Ovary (tissue), 9 donors: ENCODE measurements around the gene PSMC3IP. TPM values are rescaled to one million over a fixed set of nuclear protein-coding genes. Genes with fewer than 3 reads are reported as not detected.
"Not testable (repeated sequence)": the region's sequence is repeated elsewhere in the genome, so short reads cannot be mapped to it uniquely, and the experiment has no call there.

Source experiments
- DNase-seq, 5 donors: peaks; one replicate each; pipeline ENCODE4 v3.0.0-alpha.2; 2019 to 2020
- H3K27ac ChIP-seq, 2 donors: fragments of 200-600 bp; one replicate each; pipeline versions ENCODE4 v1.5.1 to v1.8.0; 2019 to 2022
- H3K27me3 ChIP-seq: fragments of 200-600 bp; one replicate; pipeline ENCODE4 v1.8.0; 2022
- H3K36me3 ChIP-seq: fragments of 200-600 bp; sonication (generic); one replicate; pipeline ENCODE4 v1.5.1; 2019
- H3K4me1 ChIP-seq: one replicate; pipeline ENCODE4 v1.8.1; 2013; ENCODE audit warnings: mild to moderate bottlenecking, moderate library complexity; ENCODE audit not compliant: insufficient read depth
- H3K4me3 ChIP-seq: fragments of 200-600 bp; sonication (generic); one replicate; pipeline ENCODE4 v1.5.1; 2017
- H3K9me3 ChIP-seq, 2 donors: fragments of 200-600 bp in 1 of 2; sonication (generic) in 1 of 2; one replicate each; pipeline versions ENCODE4 v1.5.1 to v1.8.1; 2013 to 2019; ENCODE audit warnings: mild to moderate bottlenecking in 1 of 2, moderate library complexity in 1 of 2
- CTCF ChIP-seq, 3 donors: fragments of 450-650 bp in 2 of 3; fragments of 200-600 bp in 1 of 3; IDR thresholded peaks; one replicate each; pipeline versions ENCODE4 v1.5.1 to v1.8.0; 2016 to 2022; ENCODE audit warnings: antibody characterized with exemption in 3 of 3, mild to moderate bottlenecking in 1 of 3
- EP300 ChIP-seq: sonication (generic); formaldehyde crosslinking; IDR thresholded peaks from one replicate; pipeline ENCODE4 v1.6.1; 2017; ENCODE audit warnings: antibody characterized with exemption
- POLR2A ChIP-seq: fragments of 450-650 bp; IDR thresholded peaks from one replicate; pipeline ENCODE4 v1.6.1; 2017; ENCODE audit warnings: antibody characterized with exemption, mild to moderate bottlenecking, moderate library complexity
- WGBS, 3 donors: extraction: QIAGEN DNeasy Blood & Tissue Kit in 1 of 3; methylation state at CpG; one replicate each; pipeline versions ENCODE4 v1.1.5 to v1.1.7; 2013 to 2017; 5-methylcytosine and 5-hydroxymethylcytosine counted together
- intact Hi-C, 4 donors: fragments of 100-400 bp; cut with DNase I; formaldehyde crosslinking; loops; one replicate each; pipeline versions ENCODE4 v1.11.0 to v1.15.1; 2022 to 2023
- polyA plus RNA-seq, 2 donors: library from polyadenylated mRNA; stranded (reverse); fragments of 200-250 nt in 1 of 2; fragments of 350-450 nt in 1 of 2; fragmentation: Illumina TruSeq in 1 of 2; extraction: RNeasy Lipid Tissue Mini Kit (QIAGEN cat#74804) in 1 of 2; gene quantifications; one replicate each; pipeline ENCODE4 v1.2.3, GENCODE V29; 2013 to 2014
- total RNA-seq, 7 donors: library from RNA; depleted of rRNA in 2 of 7; stranded (reverse); fragments of >200 nt in 2 of 7; fragmentation: NEBNext Ultra II Directional in 3 of 7; extraction: Animal tissue kit (Norgen Biotek cat#: 25700) in 3 of 7; gene quantifications; one replicate each; pipeline versions ENCODE4 v1.1.0 to v1.2.4, GENCODE V29; 2016 to 2023
- donor health status: DM: no; HTN: no; CAD: no; lungs with moderate emphysema.
- donor health status: DM: no; HTN: no; CAD: no.
- donor health status: Bipolar disorder and iron deficiency.
- donor health status: DM: yes; HTN: yes; CAD: no.
- donor health status: DM: no; HTN: no; CAD: no.
- donor health status: DM: yes; HTN: yes; CAD: no.

Gene PSMC3IP
- total and polyA plus RNA-seq, 9 donors: 1.4 to 7.5 (median 4.4) TPM

DNA sequence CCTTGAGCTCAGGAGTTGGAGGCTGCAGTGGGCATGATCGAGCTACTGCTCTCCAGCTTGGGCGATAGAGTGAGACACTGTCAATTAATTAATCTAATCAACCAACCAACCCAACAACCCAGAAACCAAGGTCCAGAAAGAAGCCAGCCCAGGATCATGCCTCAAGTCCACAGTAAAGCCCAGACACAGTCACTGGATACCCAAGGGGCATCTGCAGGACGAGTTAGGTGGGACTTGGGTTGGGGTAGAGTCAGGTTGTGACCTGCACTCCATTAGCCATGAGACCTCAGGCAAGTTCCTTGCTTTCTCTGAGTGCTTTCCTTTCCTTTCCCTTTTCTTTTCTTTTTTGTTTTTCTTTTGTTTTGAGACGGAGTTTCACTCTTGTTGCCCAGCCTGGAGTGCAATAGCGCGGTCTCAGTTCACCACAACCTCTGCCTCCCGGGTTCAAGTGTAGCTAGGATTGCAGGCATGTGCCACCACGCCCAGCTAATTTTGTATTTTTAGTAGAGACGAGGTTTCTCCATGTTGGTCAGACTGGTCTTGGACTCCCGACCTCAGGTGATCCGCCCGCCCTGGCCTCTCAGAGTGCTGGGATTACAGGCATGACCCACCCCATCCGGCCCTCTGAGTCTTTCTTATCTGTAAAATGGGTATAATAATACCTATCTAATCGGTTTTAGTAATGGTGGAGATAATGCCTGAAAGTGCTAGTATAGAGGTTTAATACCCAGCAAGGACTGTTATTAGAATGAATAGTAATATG, 28.4 kb downstream of the PSMC3IP start:
- Histone ChIP-seq H3K36me3 (no peaks in the 10 kb centered on the region), H3K4me1 (peaks cover 25% of the 10 kb centered on the region), H3K27ac (no peak overlapping the region), H3K9me3 (no peaks in the 10 kb centered on the region), H3K27me3 (no peaks in the 10 kb centered on the region), H3K4me3 (no peak overlapping the region)
- DNase-seq: no peak
- TF ChIP-seq EP300 (no peak), POLR2A (no peak), CTCF (IDR thresholded peaks at IDR 0.05) (no peak)
- 81 to 85% (median 82%) methylated on average over 14 of the region's 14 CpGs for WGBS, 3 donors
- intact Hi-C loops: no loop called here

DNA sequence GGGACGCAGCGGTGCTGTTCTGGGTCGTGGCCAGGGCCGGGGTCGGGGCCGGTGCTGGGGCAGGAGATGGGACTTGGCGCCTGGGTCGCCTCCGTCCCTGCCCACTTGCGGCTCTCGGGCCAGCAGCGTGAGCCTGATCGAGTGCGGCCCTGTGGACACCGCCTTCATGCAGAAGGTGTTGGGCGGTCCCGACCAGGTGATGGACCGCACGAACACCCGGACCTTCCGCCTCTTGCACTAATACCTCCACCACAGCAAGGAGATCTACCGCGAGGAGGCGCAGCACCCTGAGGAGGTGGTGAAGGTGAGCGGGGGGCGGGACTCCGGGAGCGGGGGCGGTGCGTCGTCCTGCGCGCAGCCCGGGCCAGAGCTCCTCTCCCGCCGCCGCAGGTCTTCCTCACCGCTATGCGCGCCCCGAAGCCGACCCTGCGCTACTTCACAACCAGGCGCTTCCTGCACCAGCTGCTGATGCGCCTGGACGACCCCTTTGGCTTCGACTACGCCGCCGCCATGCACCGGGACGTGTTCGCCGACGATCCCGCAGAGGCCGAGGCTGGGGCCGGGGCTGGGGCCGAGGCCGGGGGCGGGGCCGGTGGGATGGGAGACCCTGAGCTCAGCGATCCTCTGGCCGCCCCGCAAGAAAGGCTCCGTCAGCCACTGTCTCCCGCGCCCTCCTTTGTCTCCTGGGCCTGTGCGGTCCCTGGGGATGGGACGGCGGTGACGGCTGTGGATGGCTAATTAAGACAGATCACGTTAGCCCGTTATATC, 29.3 kb downstream of the PSMC3IP start:
- peak overlapping the region; percentile 20 for H3K4me3 ChIP-seq
- DNase-seq: peak; percentile 67 to 83 (median 77)
- H3K36me3 ChIP-seq: no peaks in the 10 kb centered on the region
- no peak overlapping the region for H3K27ac ChIP-seq
- H3K4me1 ChIP-seq: peaks cover 18% of the 10 kb centered on the region
- no peaks in the 10 kb centered on the region for H3K9me3 ChIP-seq
- no peaks in the 10 kb centered on the region for H3K27me3 ChIP-seq
- TF ChIP-seq CTCF (IDR thresholded peaks at IDR 0.05) (peak; percentile 6 to 36 (median 14)), EP300 (no peak), POLR2A (no peak)
- intact Hi-C loops: no loop called here
- WGBS, 3 donors: 8 to 20% (median 13%) methylated on average over 65 to 74 of the region's 74 CpGs

GRCh38 chr17:42547698-42548069, 29.8 kb downstream of the PSMC3IP start:
- WGBS, 3 donors: 70 to 89% (median 78%) methylated on average over 14 of the region's 14 CpGs
- intact Hi-C loops: no loop called here
- H3K27ac ChIP-seq: no peak overlapping the region
- H3K9me3 ChIP-seq: no peaks in the 10 kb centered on the region
- peaks cover 16% of the 10 kb centered on the region for H3K4me1 ChIP-seq
- DNase-seq: no peak
- H3K36me3 ChIP-seq: no peaks in the 10 kb centered on the region
- H3K4me3 ChIP-seq: no peak overlapping the region
- TF ChIP-seq CTCF (IDR thresholded peaks at IDR 0.05) (no peak), POLR2A (no peak), EP300 (no peak)
- no peaks in the 10 kb centered on the region for H3K27me3 ChIP-seq

DNA sequence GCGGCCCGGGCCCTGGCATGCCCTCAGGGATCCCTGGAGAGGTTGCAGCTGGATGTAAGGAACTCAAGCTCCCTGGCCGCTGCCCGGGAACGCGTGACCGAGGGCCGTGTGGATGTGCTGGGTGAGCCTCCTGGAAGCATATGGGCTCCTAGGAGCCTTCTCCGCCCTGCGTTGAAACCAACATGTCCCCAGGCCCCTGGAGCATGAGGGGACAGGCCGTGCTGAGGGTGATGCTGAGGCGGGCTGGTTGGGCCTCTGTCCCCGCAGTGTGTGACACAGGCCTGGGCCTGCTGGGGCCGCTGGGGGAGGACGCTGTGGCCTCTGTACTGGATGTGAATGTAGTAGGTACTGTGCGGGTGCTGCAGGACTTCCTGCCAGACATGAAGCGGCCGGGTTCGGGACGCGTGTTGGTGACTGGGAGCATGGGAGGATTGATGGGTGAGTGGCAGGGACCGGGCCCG, 30.5 kb downstream of the PSMC3IP start:
- Histone ChIP-seq H3K9me3 (no peaks in the 10 kb centered on the region), H3K4me1 (peaks cover 16% of the 10 kb centered on the region), H3K4me3 (no peak overlapping the region), H3K27ac (peak overlapping the region; percentile 38 to 52), H3K27me3 (no peaks in the 10 kb centered on the region), H3K36me3 (no peaks in the 10 kb centered on the region)
- intact Hi-C loops: no loop called here
- TF ChIP-seq POLR2A: no peak
- TF ChIP-seq CTCF (IDR thresholded peaks at IDR 0.05): no peak
- TF ChIP-seq EP300: no peak
- peak in 3 of 5 donors; percentile 45 to 70 (median 57) for DNase-seq
- WGBS, 3 donors: 49 to 61% (median 59%) methylated on average over 23 of the region's 23 CpGs

GRCh38 chr17:42545755-42546505, 31.6 kb downstream of the PSMC3IP start:
- WGBS, 3 donors: 75 to 90% (median 82%) methylated on average over 9 of the region's 9 CpGs
- Histone ChIP-seq H3K27ac (peak overlapping the region in 1 of 2 donors; percentile 52), H3K4me1 (peaks cover 16% of the 10 kb centered on the region)
- intact Hi-C loops, H3K36me3 ChIP-seq, H3K9me3 ChIP-seq, H3K4me3 ChIP-seq, DNase-seq, H3K27me3 ChIP-seq: not testable (repeated sequence)
